Loucy (cell line): Measurements from ENCODE around the gene TPRG1.

Experiments used
- H2AFZ ChIP-seq: fragments of 200-600 bp; sonication (generic); 2 replicates; pipeline ENCODE4 v1.6.0; 2016; ENCODE audit warnings: antibody characterized with exemption, mild to moderate bottlenecking, low read length, moderate library complexity
- H3F3A ChIP-seq: fragments of 200-600 bp; 2 replicates; pipeline ENCODE4 v1.6.0; 2016; ENCODE audit warnings: antibody characterized with exemption, low read depth, mild to moderate bottlenecking
- H3K27me3 ChIP-seq: fragments of 200-600 bp; sonication (generic); 2 replicates; pipeline ENCODE4 v1.6.1; 2014; ENCODE audit warnings: low read length, mild to moderate bottlenecking; ENCODE audit not compliant: insufficient read depth, poor library complexity, severe bottlenecking
- H3K36me3 ChIP-seq: fragments of 200-600 bp; sonication (generic); 2 replicates; pipeline ENCODE4 v1.6.1; 2016; ENCODE audit warnings: low read length; ENCODE audit not compliant: insufficient read depth
- H3K4me1 ChIP-seq: fragments of 200-600 bp; sonication (generic); 2 replicates; pipeline ENCODE4 v1.5.1; 2014; ENCODE audit warnings: low read length, mild to moderate bottlenecking; ENCODE audit not compliant: insufficient read depth, poor library complexity, severe bottlenecking
- H3K4me2 ChIP-seq: fragments of 200-600 bp; sonication (generic); 2 replicates; pipeline ENCODE4 v1.6.0; 2014; ENCODE audit warnings: antibody characterized with exemption, low read length, low read depth, mild to moderate bottlenecking; ENCODE audit not compliant: poor library complexity, severe bottlenecking
- H3K4me3 ChIP-seq: fragments of 200-600 bp; sonication (generic); 2 replicates; pipeline ENCODE4 v1.5.1; 2014; ENCODE audit warnings: low read length, mild to moderate bottlenecking, mixed read lengths; ENCODE audit not compliant: poor library complexity, severe bottlenecking
- H3K79me2 ChIP-seq: fragments of 200-600 bp; sonication (generic); 2 replicates; pipeline ENCODE4 v1.6.1; 2014; ENCODE audit warnings: low read length; ENCODE audit not compliant: insufficient read depth
- H3K9ac ChIP-seq: fragments of 200-600 bp; sonication (generic); 2 replicates; pipeline ENCODE4 v1.6.0; 2014; ENCODE audit warnings: mild to moderate bottlenecking, low read depth, low read length, moderate library complexity; ENCODE audit not compliant: poor library complexity, severe bottlenecking
- H3K9me2 ChIP-seq: fragments of 200-600 bp; sonication (generic); replicated peaks from 2 replicates; pipeline ENCODE4 v1.6.1; 2016; ENCODE audit warnings: low read depth, low read length, mixed read lengths
- H3K9me3 ChIP-seq: fragments of 200-600 bp; sonication (generic); 2 replicates; pipeline ENCODE4 v1.6.1; 2014; ENCODE audit warnings: mild to moderate bottlenecking, antibody characterized with exemption, low read length, low read depth; ENCODE audit not compliant: insufficient read depth
- H4K20me1 ChIP-seq: fragments of 200-600 bp; sonication (generic); 2 replicates; pipeline ENCODE4 v1.6.0; 2014; ENCODE audit warnings: antibody characterized with exemption, low read length, mild to moderate bottlenecking; ENCODE audit not compliant: insufficient read depth, poor library complexity, severe bottlenecking
- CTCF ChIP-seq: fragments of 200-600 bp; sonication (generic); conservative IDR thresholded peaks from 2 replicates; pipeline ENCODE4 v1.5.1; 2014; ENCODE audit warnings: mild to moderate bottlenecking, antibody characterized with exemption, low read length
- EZH2phosphoT487 ChIP-seq: fragments of 200-600 bp; IDR thresholded peaks from 2 replicates; pipeline ENCODE4 v1.6.1; 2018; ENCODE audit warnings: antibody characterized with exemption, mild to moderate bottlenecking, moderate library complexity, borderline replicate concordance

TPRG1 gene

GRCh38 chr3:189158034-189158433, 13.7 kb upstream of the TPRG1 start:
- H4K20me1 ChIP-seq, result no peaks in the 10 kb centered on the region
- H3K9me3 ChIP-seq, result no peaks in the 10 kb centered on the region
- H3K9ac ChIP-seq, result no peak overlapping the region
- H3K4me2 ChIP-seq, result no peak overlapping the region
- H3K27me3 ChIP-seq, result no peaks in the 10 kb centered on the region
- TF ChIP-seq CTCF, result no peak
- TF ChIP-seq EZH2phosphoT487, result no peak
- H3K36me3 ChIP-seq, result no peaks in the 10 kb centered on the region
- H3K79me2 ChIP-seq, result no peaks in the 10 kb centered on the region
- H3K9me2 ChIP-seq, result no peaks in the 10 kb centered on the region
- H2AFZ ChIP-seq, result 0 out of 2 replicates have a peak overlapping the region, but pooled peaks have one; percentile 29
- H3K4me1 ChIP-seq, result no peaks in the 10 kb centered on the region
- no peaks in the 10 kb centered on the region for H3F3A ChIP-seq
- no peak overlapping the region for H3K4me3 ChIP-seq

GRCh38 chr3:189160519-189161309, 11.1 kb upstream of the TPRG1 start:
- no peak overlapping the region for H3K9ac ChIP-seq
- H4K20me1 ChIP-seq, result no peaks in the 10 kb centered on the region
- H3K4me3 ChIP-seq, result no peak overlapping the region
- no peaks in the 10 kb centered on the region for H3K4me1 ChIP-seq
- no peaks in the 10 kb centered on the region for H3K9me3 ChIP-seq
- TF ChIP-seq EZH2phosphoT487 (no peak), CTCF (no peak)
- H3K36me3 ChIP-seq, result no peaks in the 10 kb centered on the region
- no peaks in the 10 kb centered on the region for H3F3A ChIP-seq
- H2AFZ ChIP-seq, result no peak overlapping the region
- no peak overlapping the region for H3K4me2 ChIP-seq
- H3K9me2 ChIP-seq, result no peaks in the 10 kb centered on the region
- no peaks in the 10 kb centered on the region for H3K79me2 ChIP-seq
- no peaks in the 10 kb centered on the region for H3K27me3 ChIP-seq

GRCh38 chr3:189165092-189165612, 6.6 kb upstream of the TPRG1 start:
- Histone ChIP-seq H3K4me3 (no peak overlapping the region), H3K9me2 (no peaks in the 10 kb centered on the region), H3K9me3 (no peaks in the 10 kb centered on the region), H3K79me2 (no peaks in the 10 kb centered on the region), H3K27me3 (no peaks in the 10 kb centered on the region), H3F3A (no peaks in the 10 kb centered on the region), H3K36me3 (no peaks in the 10 kb centered on the region), H3K4me1 (no peaks in the 10 kb centered on the region), H2AFZ (no peak overlapping the region), H4K20me1 (no peaks in the 10 kb centered on the region), H3K9ac (no peak overlapping the region), H3K4me2 (no peak overlapping the region)
- TF ChIP-seq EZH2phosphoT487 (no peak), CTCF (no peak)
